ENCODE measurements around the gene STKLD1.

The STKLD1 gene

GRCh38 chr9:133345596-133345995, 30.6 kb upstream of the STKLD1 start:
- no peak overlapping the region for H3K4me3 ChIP-seq (replicated peaks; ENCODE audit: low read depth, low read length)
- no peak for TF ChIP-seq CTCF (IDR thresholded peaks at IDR 0.05; ENCODE audit: low read depth, low read length, missing control alignments)
- no peak for DNase-seq (ENCODE audit: extremely low read depth, low read depth)

- H3K4me3 ChIP-seq (replicated peaks; ENCODE audit: low read depth, low read length) = peak overlapping the region; percentile 100
- no peak for TF ChIP-seq CTCF (IDR thresholded peaks at IDR 0.05; ENCODE audit: low read depth, low read length, missing control alignments)
- DNase-seq (ENCODE audit: extremely low read depth, low read depth) = no peak
These were observed 30.0 kb upstream of the STKLD1 start for GRCh38 chr9:133346021-133346785.

GRCh38 chr9:133347515-133347984, 28.6 kb upstream of the STKLD1 start:
- no peak for TF ChIP-seq CTCF (IDR thresholded peaks at IDR 0.05; ENCODE audit: low read depth, low read length, missing control alignments)
- DNase-seq (ENCODE audit: extremely low read depth, low read depth) = no peak
- peak overlapping the region; percentile 100 for H3K4me3 ChIP-seq (replicated peaks; ENCODE audit: low read depth, low read length)

- H3K4me3 ChIP-seq (replicated peaks; ENCODE audit: low read depth, low read length) = peak within 1 kb of the TSS; percentile 100
- no peak for TF ChIP-seq CTCF (IDR thresholded peaks at IDR 0.05; ENCODE audit: low read depth, low read length, missing control alignments)
- DNase-seq (ENCODE audit: extremely low read depth, low read depth) = peak; percentile 91
These were observed 28.0 kb upstream of the STKLD1 start, which contains the start of the genes MED22 and RPL7A for GRCh38 chr9:133347985-133348717. Gene MED22, minus strand, starts transcription at chr9:133348131. Its CDS starts 1,469 bp downstream, at chr9:133346662. Gene RPL7A, plus strand, starts transcription at chr9:133348218. Its CDS starts 26 bp downstream, at chr9:133348244.

- DNase-seq (ENCODE audit: extremely low read depth, low read depth) = no peak
- no peak for TF ChIP-seq CTCF (IDR thresholded peaks at IDR 0.05; ENCODE audit: low read depth, low read length, missing control alignments)
- peak overlapping the region; percentile 100 for H3K4me3 ChIP-seq (replicated peaks; ENCODE audit: low read depth, low read length)
These were observed 27.2 kb upstream of the STKLD1 start for GRCh38 chr9:133348718-133349573.

GRCh38 chr9:133349965-133350616, 26.1 kb upstream of the STKLD1 start:
- TF ChIP-seq CTCF (IDR thresholded peaks at IDR 0.05; ENCODE audit: low read depth, low read length, missing control alignments) = no peak
- peak overlapping the region; percentile 100 for H3K4me3 ChIP-seq (replicated peaks; ENCODE audit: low read depth, low read length)
- DNase-seq (ENCODE audit: extremely low read depth, low read depth) = no peak
